ELR (cell line): ENCODE data around the gene NCOA5.

Experiments used
- DNase-seq: peaks from one replicate; pipeline ENCODE4 v3.0.0-alpha.2; 2015; ENCODE audit warnings: low read depth

Gene NCOA5

DNA sequence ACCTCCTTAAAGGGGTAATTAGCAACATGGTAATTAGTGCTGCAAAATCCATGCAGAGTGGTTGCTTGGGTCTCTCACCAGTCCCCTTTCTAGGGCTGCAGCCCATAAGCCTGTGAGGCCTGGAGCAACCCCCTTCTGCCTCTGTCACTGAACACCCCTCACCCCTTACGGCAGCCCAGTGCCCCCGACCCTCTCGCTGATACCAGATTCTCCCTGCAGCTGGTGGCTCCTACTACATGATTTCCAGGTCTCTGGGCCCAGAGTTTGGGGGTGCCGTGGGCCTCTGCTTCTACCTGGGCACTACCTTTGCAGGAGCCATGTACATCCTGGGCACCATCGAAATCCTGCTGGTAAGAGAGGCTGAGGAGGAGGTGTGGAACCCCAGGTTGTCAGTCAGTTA is 52.7 kb downstream of the NCOA5 start:
- DNase-seq = no peak

DNA sequence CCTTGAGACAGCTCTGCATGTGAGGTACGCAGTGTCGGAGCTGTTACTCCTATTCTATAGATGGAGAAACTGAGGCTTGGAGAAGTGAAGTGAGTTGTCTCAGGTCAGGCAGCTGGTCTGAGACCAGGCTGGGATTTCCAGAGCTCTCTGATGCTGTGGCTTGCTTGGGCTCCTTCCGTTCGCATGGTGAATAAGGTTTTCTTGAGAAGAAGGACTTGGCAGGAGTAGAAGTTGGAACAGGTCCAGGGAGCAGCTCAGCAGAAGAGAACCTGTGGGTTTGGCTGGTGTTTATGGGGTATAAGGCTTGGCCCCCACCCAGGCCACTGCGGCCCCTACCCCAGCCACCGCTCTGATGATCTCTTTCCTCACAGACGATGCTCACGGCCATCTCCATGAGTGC is 53.4 kb downstream of the NCOA5 start:
- no peak for DNase-seq

DNA sequence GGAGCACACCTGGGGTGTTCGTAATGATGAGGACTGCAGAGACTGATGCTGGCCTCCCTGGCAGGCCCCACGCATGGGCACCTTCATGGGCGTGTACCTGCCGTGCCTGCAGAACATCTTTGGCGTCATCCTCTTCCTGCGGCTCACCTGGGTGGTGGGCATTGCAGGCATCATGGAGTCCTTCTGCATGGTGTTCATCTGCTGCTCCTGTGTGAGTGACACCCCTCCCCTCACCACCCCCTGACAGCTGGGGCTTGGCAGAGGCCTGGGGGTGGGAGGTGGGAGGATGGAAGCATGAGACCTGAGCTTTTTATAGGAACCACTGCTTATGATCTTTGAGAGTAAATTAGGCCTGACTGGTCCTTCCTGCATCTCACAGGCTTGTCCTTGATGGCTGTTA is 54.0 kb downstream of the NCOA5 start:
- DNase-seq = no peak

DNA sequence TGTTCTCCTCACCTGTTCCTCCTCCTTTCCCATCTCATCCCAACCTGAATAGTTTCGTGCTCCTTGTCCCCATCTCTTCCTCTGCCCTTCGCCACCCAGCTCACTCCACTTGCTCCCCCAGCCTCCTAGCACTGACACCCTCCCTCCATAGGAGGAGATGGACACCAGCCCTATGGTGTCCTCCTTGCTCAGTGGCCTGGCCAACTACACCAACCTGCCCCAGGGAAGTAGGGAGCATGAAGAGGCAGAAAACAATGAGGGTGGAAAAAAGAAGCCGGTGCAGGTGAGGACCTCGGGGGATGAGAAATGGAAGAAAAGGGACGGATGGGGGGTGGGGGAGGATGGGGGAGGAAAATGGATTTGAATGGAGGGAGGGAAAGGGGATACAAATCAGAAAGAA is 54.5 kb downstream of the NCOA5 start:
- DNase-seq = no peak

DNA sequence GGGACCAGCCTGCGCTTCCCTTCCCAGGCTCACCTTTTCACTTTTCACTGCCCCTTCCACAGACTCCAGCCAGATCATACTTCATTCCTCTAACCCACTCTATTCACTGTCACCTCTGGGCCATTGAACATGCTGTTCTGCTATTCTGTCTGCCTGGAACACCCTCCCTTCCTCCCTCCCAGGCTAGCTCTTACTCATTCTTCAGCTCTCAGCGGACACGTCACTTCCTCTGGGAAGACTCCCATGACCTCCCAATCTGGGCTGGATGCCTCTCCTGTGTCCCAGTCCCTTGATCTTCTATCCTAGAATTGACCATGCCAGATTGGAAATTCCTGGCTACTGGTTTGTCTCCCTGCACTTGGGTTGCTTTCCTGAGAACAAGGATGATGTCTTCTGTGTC is 55.7 kb downstream of the NCOA5 start:
- peak; percentile 58 for DNase-seq

DNA sequence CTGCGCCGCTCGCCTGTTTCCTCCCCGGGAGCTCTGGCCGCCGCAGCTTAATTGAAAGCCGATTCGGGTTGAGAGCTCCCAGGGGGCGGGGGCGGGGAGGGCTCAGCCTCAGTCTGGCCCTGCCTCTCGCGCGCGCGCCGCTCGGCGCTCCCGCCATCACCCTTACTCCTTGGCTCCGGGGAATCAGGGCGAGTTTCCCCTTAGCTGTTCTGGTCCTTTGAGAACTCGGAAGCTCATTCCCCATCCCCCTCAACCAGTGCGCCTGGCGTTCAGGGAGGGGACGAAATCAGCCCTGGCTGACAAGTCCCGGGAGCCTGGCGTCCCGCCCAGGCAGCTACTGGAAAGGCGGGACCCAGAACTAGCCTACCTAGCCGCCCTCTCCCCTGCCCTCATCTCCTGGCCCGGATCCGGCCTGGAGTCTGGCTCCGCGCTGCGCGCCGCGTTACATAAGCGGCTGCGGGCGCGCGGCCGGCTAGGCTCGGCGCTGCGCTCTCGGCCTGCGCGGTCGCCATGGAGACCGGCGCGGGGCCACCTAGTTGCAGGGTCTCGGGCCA is 58.0 kb downstream of the NCOA5 start:
- no peak for DNase-seq

DNA sequence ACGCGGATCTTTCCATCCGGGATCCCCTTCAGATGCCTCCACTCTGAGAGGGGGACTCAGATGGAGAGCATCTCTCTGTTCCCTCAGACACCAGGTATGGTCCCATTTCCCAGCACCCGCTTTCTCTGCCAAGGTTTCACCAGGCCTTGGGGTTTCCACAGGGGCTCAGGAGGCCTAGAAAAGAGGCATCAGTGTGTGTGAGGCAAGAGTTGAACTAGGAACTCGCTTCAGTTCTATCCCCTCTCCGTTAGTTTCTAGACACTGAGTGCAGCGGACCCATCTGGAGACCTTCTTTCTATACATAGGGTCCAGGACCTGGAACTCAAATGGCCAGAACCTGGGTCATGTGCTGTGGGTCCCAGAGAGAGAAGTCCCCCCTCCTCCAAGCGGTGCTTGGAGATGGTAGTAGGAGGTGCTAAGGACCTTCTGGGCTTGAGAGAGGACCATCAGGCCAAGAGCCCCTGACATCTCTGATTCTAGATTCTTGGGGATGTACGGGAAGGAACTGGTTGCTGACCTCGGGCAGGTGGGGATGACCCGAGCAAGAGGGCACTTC is 58.7 kb downstream of the NCOA5 start:
- no peak for DNase-seq

DNA sequence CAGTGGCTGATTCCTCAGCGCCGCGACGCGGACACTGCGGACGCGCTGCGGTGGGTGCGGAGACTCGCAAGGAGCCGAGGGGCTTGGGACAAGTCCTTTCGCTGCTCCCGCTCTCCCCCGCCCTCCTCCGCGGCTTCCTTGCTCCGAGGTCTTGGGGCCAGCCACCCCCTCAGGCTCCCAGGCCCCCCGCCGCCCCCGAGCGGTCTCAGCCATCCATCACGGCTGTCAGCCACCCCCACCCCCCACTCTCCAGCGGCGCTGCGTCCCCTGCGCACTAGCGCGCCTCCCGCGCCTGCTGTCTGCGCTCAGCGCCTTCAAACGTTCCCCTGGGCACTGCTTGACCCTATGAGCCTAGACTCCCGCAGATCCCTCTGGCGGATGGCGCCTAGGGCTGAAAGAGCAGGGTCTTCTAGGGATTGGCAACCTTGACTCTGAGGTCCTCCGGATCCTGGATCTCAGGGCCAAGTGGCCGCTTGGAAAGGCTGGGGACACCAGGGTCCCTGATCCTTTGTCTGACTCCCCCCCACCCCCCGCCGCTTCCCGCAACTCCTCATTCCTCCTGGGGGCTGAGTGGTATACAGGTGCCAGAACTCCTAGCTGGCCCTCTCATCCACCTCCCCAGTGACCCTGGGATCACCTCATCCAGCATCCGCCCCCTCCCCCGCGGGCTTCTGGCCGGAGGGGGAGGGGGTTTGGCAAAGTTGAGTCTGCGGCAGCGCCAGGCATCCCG is 59.3 kb downstream of the NCOA5 start:
- no peak for DNase-seq

DNA sequence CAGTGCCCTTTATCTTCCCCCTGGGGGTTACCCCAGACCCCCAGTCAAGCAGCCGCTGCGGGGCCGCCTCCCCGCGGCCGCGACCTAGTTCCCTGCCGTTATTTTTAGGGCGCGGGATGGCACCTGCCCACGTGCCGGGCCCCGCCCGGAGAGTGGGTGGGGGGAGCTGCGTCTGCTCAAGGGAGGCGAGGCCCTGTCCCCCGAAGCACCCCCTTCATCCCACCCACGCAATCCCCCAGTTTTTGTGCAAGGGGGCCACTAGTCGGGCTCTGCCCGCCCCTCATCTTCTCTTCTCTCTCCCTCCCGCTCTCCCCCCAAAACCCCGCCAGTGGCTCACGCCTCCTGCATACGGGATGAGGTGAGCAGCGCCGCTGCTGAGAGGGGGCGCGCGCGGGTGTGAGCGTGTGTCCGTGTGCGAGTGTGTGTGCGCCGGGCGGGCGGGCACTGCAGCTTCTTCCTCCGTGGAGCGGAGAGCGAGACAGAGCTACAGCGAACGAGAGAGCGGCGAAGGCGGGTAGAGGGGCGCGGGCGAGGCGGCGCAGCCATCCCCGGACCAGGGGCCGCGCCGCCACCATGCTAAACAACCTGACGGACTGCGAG is 60.9 kb downstream of the NCOA5 start, which contains the start of gene SLC12A5:
Gene SLC12A5, plus strand, starts transcription at position 444 of the 600 bp plus-strand sequence. Its CDS starts 130 bp downstream, at position 574.
- DNase-seq = no peak

DNA sequence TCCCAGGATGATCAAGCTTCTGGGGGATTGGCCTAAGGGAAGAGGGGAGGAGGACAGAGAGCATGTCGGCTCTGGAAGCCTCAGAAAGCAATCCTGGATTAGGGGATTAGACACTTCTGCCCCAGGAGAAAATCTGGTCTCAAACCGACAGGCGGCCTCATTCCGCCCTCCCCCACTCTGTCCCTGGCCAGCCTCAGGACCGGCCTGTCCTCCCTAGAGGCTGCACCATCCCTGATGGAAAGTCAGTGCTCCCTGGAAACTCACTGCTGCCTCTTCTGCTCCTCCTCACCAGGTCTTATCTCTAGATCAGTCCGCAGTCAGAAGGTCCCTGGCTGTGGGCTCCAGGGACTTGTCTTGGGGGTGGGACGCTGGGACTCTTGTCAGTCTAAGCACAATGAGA is 61.7 kb downstream of the NCOA5 start:
- DNase-seq = no peak

DNA sequence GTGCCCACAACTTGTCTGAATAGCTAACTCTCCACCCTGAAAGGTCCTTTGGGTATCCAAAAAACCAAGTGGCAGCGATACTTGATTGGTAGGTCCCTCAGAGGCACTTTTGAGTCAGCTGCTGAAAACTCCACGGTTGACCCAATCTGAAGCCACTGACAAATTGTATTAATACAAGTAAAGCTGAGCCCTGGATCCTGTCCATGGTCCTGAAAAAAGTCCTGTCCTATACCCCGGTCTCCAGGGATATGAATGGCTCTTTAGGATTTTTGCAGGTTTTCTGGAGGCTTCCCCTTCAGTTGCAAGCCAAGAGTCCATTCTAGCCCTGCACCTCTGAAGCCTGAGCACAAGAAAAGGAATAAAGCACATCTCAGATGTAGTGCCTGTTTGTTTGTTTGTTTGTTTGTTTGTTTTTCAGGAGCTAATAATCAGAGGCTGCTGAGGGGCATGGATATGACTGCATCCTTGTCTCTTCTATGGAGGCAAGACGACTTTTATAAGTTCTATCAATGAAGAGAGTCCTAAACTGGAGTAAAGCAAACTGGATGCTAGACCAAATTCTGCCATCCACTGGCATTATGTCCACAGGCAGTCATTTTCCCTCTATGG is 62.4 kb downstream of the NCOA5 start:
- peak; percentile 76 for DNase-seq

DNA sequence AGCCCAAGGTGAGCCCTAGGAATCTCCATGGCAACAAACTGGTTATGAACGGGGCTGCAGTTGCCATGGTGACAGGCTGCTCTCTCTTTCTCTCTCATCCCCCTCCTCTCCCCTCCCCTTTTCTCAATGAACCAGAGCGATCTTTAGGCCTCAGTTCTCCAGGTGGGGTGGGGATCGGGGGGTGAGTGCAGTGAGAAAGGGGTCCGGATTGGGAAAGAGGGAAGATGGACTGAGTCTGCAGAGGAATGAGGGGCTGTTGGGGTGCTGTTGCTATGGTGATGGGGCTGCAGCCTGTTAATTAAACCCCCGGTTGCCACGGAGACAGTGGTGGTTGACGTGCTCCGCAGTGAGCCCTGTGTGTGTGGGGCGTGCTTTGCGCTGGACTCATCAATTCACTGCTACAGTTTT is 64.4 kb downstream of the NCOA5 start:
- DNase-seq = no peak

DNA sequence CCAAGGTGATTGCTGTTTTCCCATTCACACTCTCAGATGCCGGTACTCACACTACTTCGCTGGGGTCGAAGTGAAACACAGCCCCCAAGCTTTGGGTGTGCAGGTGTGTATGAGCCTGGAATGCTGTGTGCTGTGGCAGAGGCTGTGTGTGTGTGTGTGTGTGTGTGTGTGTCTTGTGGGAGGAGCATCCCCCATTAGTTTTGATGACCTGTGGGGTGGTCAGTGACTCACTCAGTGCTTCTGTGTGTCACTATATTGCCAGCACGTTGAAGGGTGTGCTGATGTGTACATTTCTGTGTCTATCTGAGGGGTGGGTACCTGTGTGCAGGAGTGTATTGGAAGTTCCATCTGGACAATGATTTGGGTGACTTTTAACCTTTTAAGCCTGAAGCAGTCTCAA is 65.8 kb downstream of the NCOA5 start:
- DNase-seq = peak; percentile 57

DNA sequence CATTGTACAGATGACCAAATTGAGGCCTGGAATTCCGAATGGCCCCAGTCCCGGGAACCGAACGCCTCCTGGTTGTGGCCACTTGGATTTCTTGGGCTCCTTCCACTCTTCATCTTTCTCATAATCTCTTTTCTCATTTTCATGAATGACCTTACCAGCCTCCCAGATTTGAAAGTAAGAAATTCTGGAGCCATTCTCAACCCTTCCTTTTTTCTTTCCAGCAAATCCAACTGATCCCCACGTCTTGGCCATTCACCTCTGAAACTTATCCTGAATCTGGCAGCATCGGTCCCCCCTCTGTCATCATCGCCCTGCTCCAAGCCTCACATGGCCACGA is 66.6 kb downstream of the NCOA5 start:
- no peak for DNase-seq

DNA sequence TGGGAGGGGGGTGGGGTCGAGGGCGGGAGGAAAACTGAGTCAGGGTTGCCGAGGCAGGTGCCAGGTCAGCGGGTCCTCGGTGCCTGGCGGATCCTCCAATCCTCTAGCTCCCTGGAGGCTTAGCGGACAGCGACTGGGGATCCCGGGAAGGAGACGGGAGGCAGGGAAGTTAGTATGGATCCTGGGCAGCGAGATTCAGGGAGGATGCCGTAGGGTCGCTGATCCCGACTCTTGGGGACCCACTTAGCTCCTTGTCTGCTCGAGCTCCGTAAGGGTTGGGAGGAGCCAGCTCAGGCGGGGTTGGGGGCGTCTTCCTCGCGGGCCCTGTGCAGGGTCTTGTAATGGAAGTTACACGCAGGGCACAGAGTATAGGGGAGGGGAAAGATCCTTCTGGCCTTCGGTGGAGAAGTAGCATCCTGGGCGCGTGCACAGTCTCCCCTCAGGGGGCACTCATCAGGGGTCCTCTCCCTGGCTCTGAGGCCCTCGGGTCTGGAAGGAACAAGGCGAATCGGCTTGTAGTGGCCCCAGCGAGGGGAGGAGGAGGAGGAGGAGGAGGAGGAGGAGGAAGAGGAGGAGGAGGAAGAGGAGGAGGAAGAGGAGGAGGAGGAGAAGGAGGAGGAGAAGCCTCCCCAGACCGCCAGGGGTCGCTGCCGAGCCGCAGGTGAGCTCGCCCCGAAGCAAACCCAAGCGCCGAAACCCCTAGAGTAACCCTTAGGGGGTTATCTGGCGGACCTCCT is 67.2 kb downstream of the NCOA5 start:
- DNase-seq = peak; percentile 62

DNA sequence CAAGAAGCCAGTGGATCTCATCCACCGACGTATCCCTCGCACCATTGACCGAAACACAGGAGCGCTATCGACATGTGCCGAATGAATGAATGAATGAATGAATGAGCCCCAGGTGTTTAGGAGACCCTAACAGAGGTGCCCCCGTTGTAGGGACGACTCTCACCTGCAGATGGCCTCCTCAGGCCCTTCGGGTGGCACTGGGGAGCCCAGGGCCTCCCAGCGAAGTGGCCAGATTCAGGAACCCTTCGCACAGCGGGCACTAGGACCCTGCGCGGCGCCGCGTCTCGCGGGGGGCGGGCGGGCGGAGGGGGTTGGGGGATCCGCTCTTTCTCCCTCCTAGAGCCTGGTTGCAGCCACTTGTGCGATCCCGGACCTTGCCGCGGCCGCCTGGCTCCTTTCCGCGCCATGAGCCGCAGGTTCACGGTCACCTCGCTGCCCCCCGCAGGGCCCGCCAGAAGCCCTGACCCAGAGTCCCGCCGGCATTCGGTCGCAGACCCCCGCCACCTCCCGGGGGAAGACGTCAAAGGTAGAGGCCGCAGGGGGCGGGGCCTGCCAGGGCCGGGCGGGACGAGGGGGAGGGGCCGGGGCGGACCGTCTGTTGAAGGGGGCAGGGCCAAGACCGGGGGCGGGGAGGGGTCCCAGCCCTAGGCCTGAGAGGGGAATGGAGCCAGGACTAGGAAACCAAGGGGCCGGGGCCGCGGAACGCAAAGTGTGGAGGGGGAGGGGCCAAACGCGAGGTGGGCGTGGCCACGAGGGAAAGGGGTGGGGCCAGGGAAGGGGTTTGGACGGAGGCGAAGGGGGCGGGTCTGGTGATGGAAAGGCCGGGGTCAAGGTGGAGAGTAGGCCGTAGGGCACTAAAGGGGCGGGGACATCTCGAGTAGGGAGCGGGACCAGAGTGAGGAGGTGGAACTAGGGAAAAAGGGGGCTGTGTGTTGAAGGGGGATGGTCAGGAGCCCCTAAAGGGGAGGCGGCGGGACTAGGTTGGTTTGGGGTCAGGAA is 68.1 kb downstream of the NCOA5 start:
- DNase-seq = peak; percentile 50

DNA sequence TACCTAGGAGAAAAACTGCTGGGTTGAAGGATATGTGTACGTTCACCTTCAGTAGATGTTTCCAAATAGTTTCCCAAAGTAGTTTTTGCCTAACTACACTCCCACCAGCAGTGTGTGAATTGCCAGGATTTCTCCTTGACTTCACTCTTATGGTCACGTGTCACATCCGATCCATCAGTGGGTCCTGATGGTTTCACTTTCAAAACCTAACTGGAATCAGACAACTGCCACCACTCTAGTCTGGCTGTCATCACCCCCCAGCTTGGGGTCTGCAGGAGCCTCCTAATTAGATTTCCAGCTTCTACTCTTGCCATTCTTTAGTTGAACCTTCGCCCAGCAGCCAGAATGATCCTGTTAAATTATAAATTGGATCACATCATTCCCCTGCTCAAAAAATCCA is 69.2 kb downstream of the NCOA5 start:
- DNase-seq = no peak

DNA sequence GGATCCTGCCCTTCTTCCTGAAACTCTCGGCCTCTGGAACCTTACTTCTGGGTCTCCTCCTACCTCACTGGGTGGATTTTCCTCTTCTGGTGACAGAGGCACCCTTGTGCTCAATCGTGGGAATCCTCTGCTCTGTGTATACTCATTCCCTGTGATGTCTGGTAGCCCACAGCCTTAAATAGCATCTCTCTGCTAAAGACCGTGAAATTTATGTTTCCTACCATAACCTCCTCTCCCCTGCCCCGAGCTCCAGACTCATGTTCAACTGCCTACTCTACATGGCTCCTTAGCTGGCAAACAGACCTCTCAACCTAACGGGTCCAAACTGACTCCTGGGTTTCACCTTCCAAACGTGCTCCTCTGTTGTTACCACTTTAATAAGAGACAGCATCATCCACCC is 71.2 kb downstream of the NCOA5 start:
- no peak for DNase-seq

DNA sequence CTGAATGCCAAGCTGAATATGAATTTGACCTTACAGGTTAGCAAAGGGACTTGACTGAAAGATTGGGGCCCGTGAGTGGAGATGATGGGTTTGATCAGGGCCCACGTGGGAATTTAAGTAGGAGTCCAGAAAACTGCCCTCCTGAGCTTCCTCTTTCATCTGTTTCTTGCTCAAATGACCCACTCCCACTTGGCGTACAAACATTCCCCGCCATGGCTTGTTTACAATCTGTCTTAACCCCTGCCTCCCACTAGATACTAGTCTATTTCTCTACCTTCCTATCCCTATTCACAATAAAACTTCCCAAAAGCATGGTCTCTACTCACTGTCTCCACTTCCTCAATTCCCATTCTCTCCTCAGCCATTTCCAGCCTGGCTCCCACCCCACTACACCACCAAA is 71.7 kb downstream of the NCOA5 start:
- no peak for DNase-seq

DNA sequence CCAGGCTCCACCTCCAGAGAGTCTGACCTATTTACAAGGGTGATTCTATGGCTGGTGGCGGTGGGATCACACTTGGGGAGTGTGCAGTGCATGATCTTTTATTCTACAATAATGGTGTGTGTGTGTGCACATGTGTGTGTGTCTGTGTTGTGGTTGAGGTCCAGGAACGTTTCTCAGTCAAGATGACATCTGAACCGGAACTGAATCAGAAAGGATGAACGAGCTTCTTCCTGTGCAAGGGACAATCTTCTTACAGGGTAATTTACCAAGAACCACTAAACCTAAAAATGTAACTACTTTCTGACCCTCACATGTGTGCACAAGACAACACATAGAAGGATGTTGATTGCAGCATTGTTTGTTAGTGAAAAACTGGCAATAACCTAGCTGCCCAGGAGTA is 72.5 kb downstream of the NCOA5 start:
- DNase-seq = no peak
